ENCODE measurements around the gene IGFL1.
"Not testable (repeated sequence)": the region's sequence is repeated elsewhere in the genome, so short reads cannot be mapped to it uniquely, and the experiment has no call there.

IGFL1 gene

GRCh38 chr19:46195104-46195503, 34.4 kb upstream of the IGFL1 start:
- no peak for TF ChIP-seq POLR2A (IDR thresholded peaks at IDR 0.05; ENCODE audit: low read length)
- no peak for TF ChIP-seq GATA1 (IDR thresholded peaks at IDR 0.05; ENCODE audit: low read depth, low read length)

GRCh38 chr19:46195919-46196318, 33.6 kb upstream of the IGFL1 start:
- DNase-seq = not testable (repeated sequence)

More at GRCh38 chr19:46195104-46195503, 34.4 kb upstream of the IGFL1 start:
- DNase-seq = no peak

- no peak for TF ChIP-seq GATA1 (IDR thresholded peaks at IDR 0.05; ENCODE audit: low read depth, low read length)
- TF ChIP-seq POLR2A (IDR thresholded peaks at IDR 0.05; ENCODE audit: low read length) = no peak
- DNase-seq = no peak
Measured at GRCh38 chr19:46196410-46197124, 33.0 kb upstream of the IGFL1 start.

- DNase-seq = no peak
- TF ChIP-seq POLR2A (IDR thresholded peaks at IDR 0.05; ENCODE audit: low read length) (no peak), GATA1 (IDR thresholded peaks at IDR 0.05; ENCODE audit: low read depth, low read length) (no peak)
Measured at GRCh38 chr19:46197314-46198070, 32.0 kb upstream of the IGFL1 start.

GRCh38 chr19:46198756-46199155, 30.8 kb upstream of the IGFL1 start:
- no peak for DNase-seq

GRCh38 chr19:46201454-46202310, 27.9 kb upstream of the IGFL1 start:
- DNase-seq = no peak
- TF ChIP-seq POLR2A (IDR thresholded peaks at IDR 0.05; ENCODE audit: low read length) (no peak), GATA1 (IDR thresholded peaks at IDR 0.05; ENCODE audit: low read depth, low read length) (no peak)

More at GRCh38 chr19:46198756-46199155, 30.8 kb upstream of the IGFL1 start:
- TF ChIP-seq POLR2A (IDR thresholded peaks at IDR 0.05; ENCODE audit: low read length) (no peak), GATA1 (IDR thresholded peaks at IDR 0.05; ENCODE audit: low read depth, low read length) (no peak)

GRCh38 chr19:46202426-46202825, 27.1 kb upstream of the IGFL1 start:
- no peak for DNase-seq
- TF ChIP-seq GATA1 (IDR thresholded peaks at IDR 0.05; ENCODE audit: low read depth, low read length) (no peak), POLR2A (IDR thresholded peaks at IDR 0.05; ENCODE audit: low read length) (no peak)

- no peak for TF ChIP-seq POLR2A (IDR thresholded peaks at IDR 0.05; ENCODE audit: low read length)
- no peak for TF ChIP-seq GATA1 (IDR thresholded peaks at IDR 0.05; ENCODE audit: low read depth, low read length)
- DNase-seq = no peak
Measured at GRCh38 chr19:46202872-46203860, 26.4 kb upstream of the IGFL1 start.

- TF ChIP-seq POLR2A (IDR thresholded peaks at IDR 0.05; ENCODE audit: low read length) (no peak), GATA1 (IDR thresholded peaks at IDR 0.05; ENCODE audit: low read depth, low read length) (no peak)
Measured at GRCh38 chr19:46204008-46204407, 25.5 kb upstream of the IGFL1 start.

GRCh38 chr19:46205183-46205984, 24.2 kb upstream of the IGFL1 start:
- no peak for DNase-seq
- TF ChIP-seq GATA1 (IDR thresholded peaks at IDR 0.05; ENCODE audit: low read depth, low read length) (no peak), POLR2A (IDR thresholded peaks at IDR 0.05; ENCODE audit: low read length) (no peak)

More at GRCh38 chr19:46204008-46204407, 25.5 kb upstream of the IGFL1 start:
- DNase-seq = no peak

GRCh38 chr19:46206176-46206575, 23.4 kb upstream of the IGFL1 start:
- TF ChIP-seq POLR2A (IDR thresholded peaks at IDR 0.05; ENCODE audit: low read length) = no peak
- no peak for TF ChIP-seq GATA1 (IDR thresholded peaks at IDR 0.05; ENCODE audit: low read depth, low read length)

GRCh38 chr19:46206682-46207081, 22.9 kb upstream of the IGFL1 start:
- DNase-seq = no peak

More at GRCh38 chr19:46206176-46206575, 23.4 kb upstream of the IGFL1 start:
- DNase-seq = no peak

GRCh38 chr19:46207858-46208257, 21.7 kb upstream of the IGFL1 start:
- not testable (repeated sequence) for DNase-seq

More at GRCh38 chr19:46206682-46207081, 22.9 kb upstream of the IGFL1 start:
- TF ChIP-seq POLR2A (IDR thresholded peaks at IDR 0.05; ENCODE audit: low read length) = no peak
- TF ChIP-seq GATA1 (IDR thresholded peaks at IDR 0.05; ENCODE audit: low read depth, low read length) = no peak

All from erythroblast (primary cell).